KMS-11 (cell line): ENCODE measurements around the gene FTCDNL1.

Experiments used
- H2AFZ ChIP-seq: fragments of 200-600 bp; sonication (generic); 2 replicates; pipeline ENCODE4 v1.6.1; 2016; ENCODE audit warnings: antibody characterized with exemption, mixed run types, low read depth
- H3K27ac ChIP-seq: fragments of 200-600 bp; sonication (generic); 2 replicates; pipeline ENCODE4 v1.6.1; 2016; ENCODE audit warnings: mild to moderate bottlenecking, mixed run types
- H3K27me3 ChIP-seq: fragments of 200-600 bp; sonication (generic); 2 replicates; pipeline ENCODE4 v1.6.1; 2017; ENCODE audit warnings: mild to moderate bottlenecking, low read depth, mixed run types, moderate library complexity; ENCODE audit not compliant: insufficient read depth
- H3K36me3 ChIP-seq: fragments of 200-600 bp; sonication (generic); 2 replicates; pipeline ENCODE4 v1.6.1; 2017; ENCODE audit warnings: mild to moderate bottlenecking, mixed run types; ENCODE audit not compliant: insufficient read depth
- H3K4me1 ChIP-seq: fragments of 200-600 bp; sonication (generic); 2 replicates; pipeline ENCODE4 v1.6.1; 2016; ENCODE audit warnings: mild to moderate bottlenecking, low read depth, mixed run types; ENCODE audit not compliant: poor library complexity, severe bottlenecking
- H3K4me2 ChIP-seq: fragments of 200-600 bp; sonication (generic); 2 replicates; pipeline ENCODE4 v1.7.0; 2016; ENCODE audit warnings: mild to moderate bottlenecking, mixed run types
- H3K4me3 ChIP-seq: fragments of 200-600 bp; sonication (generic); IDR thresholded peaks from 2 replicates; pipeline ENCODE4 v1.6.1; 2017; ENCODE audit warnings: low read depth, low read length, mixed read lengths; ENCODE audit not compliant: insufficient read depth
- H3K79me2 ChIP-seq: fragments of 200-600 bp; sonication (generic); 2 replicates; pipeline ENCODE4 v1.6.1; 2016; ENCODE audit warnings: low read depth, mixed run types; ENCODE audit not compliant: insufficient read depth
- H3K9ac ChIP-seq: fragments of 200-600 bp; sonication (generic); 2 replicates; pipeline ENCODE4 v1.6.1; 2016; ENCODE audit warnings: mild to moderate bottlenecking, mixed run types
- H4K20me1 ChIP-seq: fragments of 200-600 bp; sonication (generic); 2 replicates; pipeline ENCODE4 v1.6.1; 2016; ENCODE audit warnings: mild to moderate bottlenecking, mixed run types; ENCODE audit not compliant: insufficient read depth
- TF ChIP-seq, protein P1 (sequence below): fragments of 200-600 bp; sonication (generic); conservative IDR thresholded peaks from 2 replicates; pipeline ENCODE4 v1.6.1; 2017; ENCODE audit warnings: low read depth, mild to moderate bottlenecking, antibody characterized with exemption, low read length, moderate library complexity, mixed read lengths

The FTCDNL1 gene

DNA sequence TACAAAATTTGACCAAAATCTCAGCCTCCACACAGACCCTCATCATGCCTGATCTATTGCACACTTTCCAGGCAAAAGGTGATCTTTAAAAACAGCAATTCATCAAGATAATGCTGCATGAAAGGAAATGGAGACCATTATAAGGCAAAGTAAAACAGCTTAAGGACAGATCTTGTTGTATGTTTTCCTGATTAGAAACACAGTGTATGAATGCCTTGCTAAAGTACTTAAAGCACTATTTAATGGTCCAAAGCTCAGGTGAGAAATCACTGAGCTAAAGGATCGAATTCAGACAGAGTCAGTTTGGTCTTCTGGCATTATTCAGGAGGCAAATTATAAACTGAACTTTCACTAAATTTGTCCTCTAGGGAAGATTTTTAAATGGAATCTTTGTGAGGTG, 18.7 kb upstream of the FTCDNL1 start:
- Histone ChIP-seq H3K4me3 (no peak overlapping the region), H3K9ac (no peak overlapping the region), H4K20me1 (no peaks in the 10 kb centered on the region), H2AFZ (no peak overlapping the region), H3K4me1 (peaks cover 43% of the 10 kb centered on the region), H3K36me3 (no peaks in the 10 kb centered on the region), H3K27me3 (no peaks in the 10 kb centered on the region), H3K4me2 (no peak overlapping the region), H3K27ac (no peak overlapping the region), H3K79me2 (no peaks in the 10 kb centered on the region)
- TF ChIP-seq, protein P1, sequence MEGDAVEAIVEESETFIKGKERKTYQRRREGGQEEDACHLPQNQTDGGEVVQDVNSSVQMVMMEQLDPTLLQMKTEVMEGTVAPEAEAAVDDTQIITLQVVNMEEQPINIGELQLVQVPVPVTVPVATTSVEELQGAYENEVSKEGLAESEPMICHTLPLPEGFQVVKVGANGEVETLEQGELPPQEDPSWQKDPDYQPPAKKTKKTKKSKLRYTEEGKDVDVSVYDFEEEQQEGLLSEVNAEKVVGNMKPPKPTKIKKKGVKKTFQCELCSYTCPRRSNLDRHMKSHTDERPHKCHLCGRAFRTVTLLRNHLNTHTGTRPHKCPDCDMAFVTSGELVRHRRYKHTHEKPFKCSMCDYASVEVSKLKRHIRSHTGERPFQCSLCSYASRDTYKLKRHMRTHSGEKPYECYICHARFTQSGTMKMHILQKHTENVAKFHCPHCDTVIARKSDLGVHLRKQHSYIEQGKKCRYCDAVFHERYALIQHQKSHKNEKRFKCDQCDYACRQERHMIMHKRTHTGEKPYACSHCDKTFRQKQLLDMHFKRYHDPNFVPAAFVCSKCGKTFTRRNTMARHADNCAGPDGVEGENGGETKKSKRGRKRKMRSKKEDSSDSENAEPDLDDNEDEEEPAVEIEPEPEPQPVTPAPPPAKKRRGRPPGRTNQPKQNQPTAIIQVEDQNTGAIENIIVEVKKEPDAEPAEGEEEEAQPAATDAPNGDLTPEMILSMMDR = no peak

DNA sequence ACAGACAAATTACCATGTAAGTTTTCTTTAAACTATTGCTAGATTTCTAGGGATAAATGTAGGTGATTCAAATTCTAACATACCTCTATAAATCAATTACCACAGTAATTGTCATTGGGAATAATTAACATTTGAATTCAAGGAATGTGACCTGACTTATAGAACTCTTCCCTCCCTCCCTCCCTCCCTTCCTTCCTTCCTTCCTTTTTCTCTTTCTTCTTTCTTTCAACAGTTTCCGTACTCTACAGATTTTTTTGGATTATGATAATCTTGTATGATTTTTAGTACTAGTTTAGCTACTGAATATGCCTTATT, 18.2 kb upstream of the FTCDNL1 start:
- Histone ChIP-seq H3K4me3 (no peak overlapping the region), H3K9ac (no peak overlapping the region), H3K36me3 (no peaks in the 10 kb centered on the region), H3K27ac (peak overlapping the region; percentile 28; the same call in 1 of the 2 replicates), H2AFZ (peak overlapping the region; percentile 4; the same call in 1 of the 2 replicates), H3K79me2 (no peaks in the 10 kb centered on the region), H4K20me1 (no peaks in the 10 kb centered on the region), H3K4me1 (peaks cover 43% of the 10 kb centered on the region), H3K27me3 (no peaks in the 10 kb centered on the region), H3K4me2 (peak overlapping the region; percentile 57)
- TF ChIP-seq, protein P1 = no peak

DNA sequence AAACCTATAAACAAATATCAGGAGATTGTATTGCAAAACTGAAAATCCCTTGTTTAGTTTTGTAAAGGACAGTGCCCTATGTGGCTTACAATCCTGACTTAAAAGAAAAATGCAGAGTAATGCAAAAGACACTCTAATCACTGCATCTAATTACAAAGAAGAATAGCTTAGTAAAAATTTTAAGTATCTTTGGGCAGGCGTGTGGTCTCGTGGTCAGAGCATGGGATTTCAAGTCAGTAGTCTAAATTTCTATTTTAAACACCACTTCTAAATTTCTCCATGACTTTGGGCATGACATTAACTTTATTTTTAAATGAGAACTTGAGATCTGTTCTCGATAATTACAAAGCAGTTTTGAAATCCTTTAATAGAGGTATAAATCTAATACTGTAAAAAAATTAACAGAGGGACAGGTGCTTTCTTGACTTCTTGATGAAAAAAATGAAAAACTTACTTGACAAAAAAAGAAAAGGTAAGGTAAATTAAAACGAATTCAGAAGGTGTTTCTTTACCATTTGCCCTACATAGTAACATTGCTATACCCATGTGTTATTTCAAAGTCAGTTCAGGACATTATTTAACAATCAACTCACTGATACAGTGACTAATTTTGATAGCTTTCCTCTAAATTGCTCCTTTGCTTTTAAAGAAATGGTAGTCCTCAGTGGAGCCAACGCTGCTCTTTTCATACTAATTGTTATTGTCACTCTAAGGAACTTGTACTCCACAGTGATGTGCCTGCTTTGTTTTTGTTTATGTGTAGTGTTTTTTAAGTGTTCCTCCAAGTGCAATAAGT, 17.6 kb upstream of the FTCDNL1 start:
- no peaks in the 10 kb centered on the region for H4K20me1 ChIP-seq
- TF ChIP-seq, protein P1 = no peak
- H3K27ac ChIP-seq = peak overlapping the region; percentile 28; the same call in 1 of the 2 replicates
- H3K36me3 ChIP-seq = no peaks in the 10 kb centered on the region
- no peaks in the 10 kb centered on the region for H3K27me3 ChIP-seq
- peak overlapping the region; percentile 79 for H3K4me3 ChIP-seq
- peak overlapping the region; percentile 4; the same call in 1 of the 2 replicates for H2AFZ ChIP-seq
- peak overlapping the region; percentile 57 for H3K4me2 ChIP-seq
- H3K4me1 ChIP-seq = peaks cover 43% of the 10 kb centered on the region
- no peak overlapping the region for H3K9ac ChIP-seq
- no peaks in the 10 kb centered on the region for H3K79me2 ChIP-seq

DNA sequence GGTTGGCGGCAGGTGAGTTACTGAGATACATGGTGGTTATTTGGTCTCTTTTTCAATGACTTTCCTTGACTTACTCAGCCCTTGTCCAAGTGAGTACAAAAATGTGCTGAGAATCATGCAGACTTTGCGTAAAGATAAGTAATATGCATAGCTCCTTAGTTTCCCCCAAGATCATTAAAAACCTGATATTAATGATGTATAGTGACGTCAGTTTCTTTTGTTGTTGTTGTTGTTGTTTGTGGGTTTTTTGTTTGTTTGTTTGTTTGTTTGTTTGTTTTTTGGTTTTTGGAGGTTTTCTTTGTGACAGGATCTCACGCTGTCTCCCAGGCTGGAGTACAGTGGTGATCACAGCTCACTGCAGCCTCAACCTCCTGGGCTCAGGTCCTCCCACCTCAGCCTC, 14.9 kb upstream of the FTCDNL1 start:
- no peaks in the 10 kb centered on the region for H4K20me1 ChIP-seq

More for the DNA sequence above, 14.9 kb upstream of the FTCDNL1 start:
- H3K4me1 ChIP-seq = peaks cover 32% of the 10 kb centered on the region
- no peaks in the 10 kb centered on the region for H3K36me3 ChIP-seq
- no peaks in the 10 kb centered on the region for H3K79me2 ChIP-seq
- H2AFZ ChIP-seq = no peak overlapping the region
- no peaks in the 10 kb centered on the region for H3K27me3 ChIP-seq
- TF ChIP-seq, protein P1 = no peak
- H3K27ac ChIP-seq = no peak overlapping the region
- no peak overlapping the region for H3K4me2 ChIP-seq
- H3K4me3 ChIP-seq = no peak overlapping the region
- H3K9ac ChIP-seq = no peak overlapping the region
